Lower lobe of right lung (tissue), 2 donors: ENCODE measurements around the gene CCDC57. TPM values are rescaled to one million over a fixed set of nuclear protein-coding genes. Genes with fewer than 3 reads are reported as not detected.
A peak's percentile ranks its signal among the peaks of the same experiment; 100 is the strongest.

Experiments
- ATAC-seq, 2 donors: fragments of 200-7000 bp; cut with Tn5 transposase; one replicate each; pipeline ENCODE4 v1.9.1; 2020 to 2022; ENCODE audit warnings: mild to moderate bottlenecking in 2 of 2, moderate library complexity in 2 of 2
- DNase-seq: peaks from one replicate; pipeline ENCODE4 v3.0.0-alpha.2; 2020
- H3K27ac ChIP-seq: fragments of 200-600 bp; one replicate; pipeline ENCODE4 v1.8.0; 2022
- H3K27me3 ChIP-seq: fragments of 200-600 bp; one replicate; pipeline ENCODE4 v1.8.0; 2022; ENCODE audit warnings: low read depth
- H3K36me3 ChIP-seq: fragments of 200-600 bp; one replicate; pipeline ENCODE4 v1.8.0; 2022; ENCODE audit warnings: mild to moderate bottlenecking
- H3K4me1 ChIP-seq: fragments of 200-600 bp; one replicate; pipeline ENCODE4 v1.8.0; 2022
- H3K4me3 ChIP-seq: fragments of 200-600 bp; one replicate; pipeline ENCODE4 v1.8.0; 2022; ENCODE audit warnings: mild to moderate bottlenecking
- H3K9me3 ChIP-seq: fragments of 200-600 bp; one replicate; pipeline ENCODE4 v1.8.0; 2022
- CTCF ChIP-seq: fragments of 200-600 bp; IDR thresholded peaks from one replicate; pipeline ENCODE4 v1.8.0; 2022; ENCODE audit warnings: antibody characterized with exemption, mild to moderate bottlenecking
- intact Hi-C: fragments of 100-400 bp; cut with DNase I; formaldehyde crosslinking; loops from one replicate; pipeline ENCODE4 v1.11.0; 2022
- total RNA-seq: library from RNA; stranded (reverse); fragmentation: NEBNext Ultra II Directional; extraction: Animal tissue kit (Norgen Biotek cat#: 25700); gene quantifications from one replicate; pipeline ENCODE4 v1.2.1, GENCODE V29; 2021
- donor health status: DM: no; HTN: yes; CAD: no; lungs with severe emphysema.

The CCDC57 gene
- total RNA-seq, 1 donor from 2014 or later = 63.4 TPM

GRCh38 chr17:82217530-82218204, 5.0 kb upstream of the CCDC57 start:
- TF ChIP-seq CTCF = no peak
- DNase-seq = peak; percentile 89

GRCh38 chr17:82217120-82217529, 4.5 kb upstream of the CCDC57 start:
- H3K4me1 ChIP-seq = peaks cover 42% of the 10 kb centered on the region
- ATAC-seq = peak in 1 of 2 donors; percentile 1

More at GRCh38 chr17:82217530-82218204, 5.0 kb upstream of the CCDC57 start:
- Histone ChIP-seq H3K27me3 (no peaks in the 10 kb centered on the region), H3K27ac (peak overlapping the region; percentile 91), H3K4me3 (no peak overlapping the region), H3K9me3 (no peaks in the 10 kb centered on the region), H3K36me3 (no peaks in the 10 kb centered on the region), H3K4me1 (peaks cover 42% of the 10 kb centered on the region)
- intact Hi-C loops = no loop called here
- peak; percentile 35 to 63 for ATAC-seq

GRCh38 chr17:82216301-82217119, 3.9 kb upstream of the CCDC57 start:
- peak overlapping the region; percentile 17 for H3K4me3 ChIP-seq
- intact Hi-C loops = no loop called here

More at GRCh38 chr17:82217120-82217529, 4.5 kb upstream of the CCDC57 start:
- Histone ChIP-seq H3K36me3 (no peaks in the 10 kb centered on the region), H3K4me3 (peak overlapping the region; percentile 17), H3K9me3 (no peaks in the 10 kb centered on the region), H3K27me3 (no peaks in the 10 kb centered on the region), H3K27ac (peak overlapping the region; percentile 91)
- TF ChIP-seq CTCF = no peak
- DNase-seq = peak; percentile 80
- intact Hi-C loops = no loop called here

DNA sequence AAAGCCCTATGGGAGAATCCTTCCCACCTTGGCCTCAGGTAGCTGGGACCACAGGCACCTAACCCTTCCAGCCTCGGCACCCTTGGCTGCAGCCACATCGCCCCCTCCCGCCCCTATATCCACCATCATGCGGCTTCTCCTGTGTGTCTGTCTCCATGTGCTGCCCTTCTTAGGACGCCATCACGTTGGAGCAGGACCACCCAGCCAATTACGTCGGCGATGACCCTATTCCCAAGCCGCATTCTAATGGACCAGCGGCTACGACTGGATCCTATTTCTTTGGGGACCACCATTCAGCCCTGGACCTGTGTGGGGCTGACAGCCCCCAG, 3.3 kb upstream of the CCDC57 start:
- no peak overlapping the region for H3K4me3 ChIP-seq
- peaks cover 49% of the 10 kb centered on the region for H3K4me1 ChIP-seq
- intact Hi-C loops = no loop called here
- H3K27ac ChIP-seq = peak overlapping the region; percentile 91
- H3K9me3 ChIP-seq = no peaks in the 10 kb centered on the region
- no peaks in the 10 kb centered on the region for H3K27me3 ChIP-seq
- ATAC-seq = no peak
- H3K36me3 ChIP-seq = no peaks in the 10 kb centered on the region
- no peak for TF ChIP-seq CTCF
- no peak for DNase-seq

More at GRCh38 chr17:82216301-82217119, 3.9 kb upstream of the CCDC57 start:
- Histone ChIP-seq H3K4me1 (peaks cover 48% of the 10 kb centered on the region), H3K27me3 (no peaks in the 10 kb centered on the region), H3K27ac (peak overlapping the region; percentile 91), H3K36me3 (no peaks in the 10 kb centered on the region), H3K9me3 (no peaks in the 10 kb centered on the region)
- no peak for TF ChIP-seq CTCF
- ATAC-seq (peak; percentile 74 to 87), DNase-seq (peak; percentile 94)

- TF ChIP-seq CTCF = no peak
- ATAC-seq (no peak), DNase-seq (no peak)
- H3K4me3 ChIP-seq = no peak overlapping the region
- peak overlapping the region; percentile 91 for H3K27ac ChIP-seq
- H3K4me1 ChIP-seq = peaks cover 49% of the 10 kb centered on the region
- no peaks in the 10 kb centered on the region for H3K9me3 ChIP-seq
- H3K36me3 ChIP-seq = no peaks in the 10 kb centered on the region
- H3K27me3 ChIP-seq = no peaks in the 10 kb centered on the region
- intact Hi-C loops = no loop called here
Observed at GRCh38 chr17:82215095-82215971, 2.7 kb upstream of the CCDC57 start.
